ENCODE measurements around the gene RARS2. TPM values are rescaled to one million over a fixed set of nuclear protein-coding genes. Genes with fewer than 3 reads are reported as not detected.

The RARS2 gene
- 21.2 to 22.5 TPM (median 21.4 TPM) in 5 replicates for total RNA-seq (2022; extraction: Qiagen RNA extraction; ENCODE audit: low read depth)

GRCh38 chr6:87589693-87590416 is at the start of gene RARS2, which contains the start of gene ORC3:
TSS of gene RARS2 (minus strand) at chr6:87589987. CDS start at chr6:87589957, 30 bp downstream.
TSS of gene ORC3 (plus strand) at chr6:87590135. CDS start at chr6:87590169, 34 bp downstream.

GRCh38 chr6:87472525-87473418 is 117.0 kb downstream of the RARS2 start, which contains the start of gene SLC35A1:
TSS of gene SLC35A1 (plus strand) at chr6:87472974. CDS start at chr6:87473004, 30 bp downstream.

Other genes with a start within 250 kb of the RARS2 start
- gene C6orf163, start 245.2 kb downstream of the RARS2 start, total RNA-seq (2022; extraction: Qiagen RNA extraction; ENCODE audit: low read depth), result 0.11 to 0.74 TPM (median 0.21 TPM) in 4 of 5 replicates, not detected in the other
- 0.40 to 0.73 TPM (median 0.46 TPM) in 5 replicates for gene CFAP206, start 182.0 kb downstream of the RARS2 start, total RNA-seq (2022; extraction: Qiagen RNA extraction; ENCODE audit: low read depth)
- gene SLC35A1, start 117.0 kb downstream of the RARS2 start, total RNA-seq (2022; extraction: Qiagen RNA extraction; ENCODE audit: low read depth), result 6.5 to 10.4 TPM (median 9.3 TPM) in 5 replicates
- gene ORC3, start 148 bp upstream of the RARS2 start, total RNA-seq (2022; extraction: Qiagen RNA extraction; ENCODE audit: low read depth), result 15.2 to 17.8 TPM (median 17.2 TPM) in 5 replicates
- gene AKIRIN2, start 112.2 kb upstream of the RARS2 start, total RNA-seq (2022; extraction: Qiagen RNA extraction; ENCODE audit: low read depth), result 26.7 to 35.8 TPM (median 33.7 TPM) in 5 replicates

Measured in A549 treated with GW870086 at 1 μM for 4 hours (cell line).